NCI-H510A (cell line): ENCODE measurements around the gene GABRB3.

Source experiments
- DNase-seq: peaks from one replicate; lab custom pipeline; 2025; lab: John Stamatoyannopoulos, UW

The GABRB3 gene

DNA sequence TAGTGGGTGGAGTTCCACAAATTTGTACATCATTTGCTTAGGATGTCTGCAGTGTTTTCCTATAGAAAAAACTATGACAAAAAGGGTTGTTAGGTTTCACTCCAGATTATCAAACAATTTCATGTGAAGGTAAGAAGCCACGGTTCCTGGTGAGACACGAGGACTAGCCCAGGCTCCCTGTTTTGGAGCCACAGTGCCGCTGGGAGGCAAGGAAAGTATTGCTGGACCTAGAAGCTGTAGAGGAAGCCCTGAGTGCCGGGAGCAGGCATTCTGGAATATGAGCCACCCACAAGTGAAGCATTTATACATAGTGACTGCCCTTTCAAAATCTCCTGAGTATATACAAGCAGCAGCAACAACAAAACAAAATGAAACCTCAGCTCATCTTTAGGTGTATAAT, 142.0 kb downstream of the GABRB3 start:
- no peak for DNase-seq

DNA sequence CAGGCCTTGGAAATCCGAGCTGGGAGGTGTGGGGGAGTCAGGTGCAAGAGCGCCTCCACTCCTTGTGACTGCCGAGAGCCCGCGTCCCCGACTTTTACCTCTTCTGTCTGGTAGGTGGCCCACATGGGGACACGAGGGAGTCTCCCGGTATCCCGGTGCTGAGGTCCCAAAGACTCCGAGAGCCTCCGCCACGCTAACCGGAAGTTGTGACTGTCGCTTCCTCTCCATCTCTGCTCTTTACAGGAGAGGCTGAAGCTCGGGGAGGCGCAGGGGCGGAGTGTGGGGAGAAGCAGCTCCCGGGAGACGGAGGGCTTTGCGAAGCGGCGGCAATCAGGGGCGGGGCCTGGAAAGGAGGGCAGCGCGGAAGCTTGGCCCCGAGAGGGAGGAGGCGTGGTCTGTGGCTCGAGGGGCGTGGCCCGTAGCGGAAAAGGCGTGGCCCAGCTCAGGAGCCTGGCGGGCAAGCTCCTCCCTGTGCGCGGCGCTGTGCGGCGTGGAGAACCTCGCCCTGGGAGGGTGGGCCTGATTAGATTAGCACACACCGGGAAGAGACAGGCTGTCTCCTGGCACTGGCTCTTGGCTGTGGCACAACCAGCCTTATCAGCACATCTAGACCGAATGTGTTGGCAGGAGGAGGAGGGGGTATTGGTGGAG, 143.9 kb downstream of the GABRB3 start:
- DNase-seq = no peak

DNA sequence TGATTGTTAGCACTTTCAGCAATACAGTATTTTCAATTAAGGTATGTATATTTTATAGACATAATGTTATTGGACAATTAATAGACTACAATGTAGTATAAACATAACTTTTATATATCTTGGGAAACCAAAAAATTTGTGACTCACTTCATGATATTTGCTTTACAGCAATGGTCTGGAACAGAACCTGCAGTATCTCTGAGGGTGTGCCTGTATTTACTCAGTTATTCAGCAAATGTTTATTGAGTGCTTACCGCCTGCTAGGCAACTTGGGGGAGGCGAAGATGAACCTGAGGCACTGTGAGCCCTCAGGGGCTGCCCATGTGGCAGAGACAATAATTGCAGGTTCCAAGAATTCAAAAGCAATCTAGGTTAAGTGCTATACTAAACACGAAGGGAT, 144.8 kb downstream of the GABRB3 start:
- peak; percentile 6 for DNase-seq

DNA sequence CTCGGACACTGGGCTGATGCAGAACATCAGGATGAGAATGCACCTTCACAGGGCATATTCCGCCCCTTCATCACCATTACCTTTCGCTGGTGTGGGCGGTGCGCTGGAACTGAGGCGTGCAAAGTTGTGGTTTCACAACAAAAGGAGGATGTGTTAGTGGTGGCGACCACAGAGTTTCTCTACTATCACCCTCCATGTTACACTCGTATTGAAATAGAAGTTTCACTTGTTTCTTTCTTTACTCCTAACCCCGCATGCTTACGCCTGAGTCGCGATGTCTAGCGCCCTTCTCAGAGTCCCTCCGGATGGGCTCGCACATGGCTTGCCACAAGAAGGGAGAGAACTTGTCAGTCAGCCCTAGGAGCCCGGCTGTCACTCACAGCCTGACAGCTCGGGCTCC, 148.7 kb downstream of the GABRB3 start:
- DNase-seq = no peak

DNA sequence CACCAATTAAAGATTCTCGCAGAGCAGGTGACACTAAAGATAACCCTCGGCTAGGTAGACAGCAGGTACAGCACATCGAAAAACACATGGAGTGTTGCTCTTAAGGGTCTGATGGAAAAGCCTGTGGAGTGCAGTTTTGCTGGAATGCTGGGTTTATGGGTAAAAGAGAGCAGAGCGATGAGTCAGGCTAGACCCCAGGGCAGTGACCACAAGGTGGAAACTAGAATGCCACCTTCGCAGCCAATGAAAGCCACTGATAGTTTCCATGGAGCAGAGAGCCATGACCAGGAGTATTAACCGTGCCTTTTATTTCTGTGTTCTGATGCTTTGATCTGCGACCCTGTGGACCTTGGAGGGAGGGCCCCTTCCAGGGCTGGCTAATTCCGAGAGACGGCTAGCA, 149.8 kb downstream of the GABRB3 start:
- no peak for DNase-seq

DNA sequence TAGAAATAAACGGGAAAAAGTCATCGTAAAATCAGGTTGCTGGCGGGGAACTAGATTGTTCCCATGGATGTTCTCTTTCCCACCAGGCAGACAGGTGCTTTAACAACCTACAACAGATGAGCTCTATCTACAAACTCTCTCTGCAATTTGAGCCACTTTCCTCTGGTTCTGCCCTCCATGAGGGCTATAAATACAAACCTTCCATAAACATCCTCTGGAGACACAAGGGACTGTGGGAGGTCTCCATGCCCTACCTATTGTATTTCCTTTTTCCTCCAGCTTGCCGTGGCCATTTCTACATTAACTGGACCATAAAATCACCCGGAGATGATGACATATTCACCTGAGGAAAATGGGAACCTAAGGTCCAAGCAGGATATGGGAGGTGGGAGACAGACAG, 151.1 kb downstream of the GABRB3 start:
- DNase-seq = no peak

DNA sequence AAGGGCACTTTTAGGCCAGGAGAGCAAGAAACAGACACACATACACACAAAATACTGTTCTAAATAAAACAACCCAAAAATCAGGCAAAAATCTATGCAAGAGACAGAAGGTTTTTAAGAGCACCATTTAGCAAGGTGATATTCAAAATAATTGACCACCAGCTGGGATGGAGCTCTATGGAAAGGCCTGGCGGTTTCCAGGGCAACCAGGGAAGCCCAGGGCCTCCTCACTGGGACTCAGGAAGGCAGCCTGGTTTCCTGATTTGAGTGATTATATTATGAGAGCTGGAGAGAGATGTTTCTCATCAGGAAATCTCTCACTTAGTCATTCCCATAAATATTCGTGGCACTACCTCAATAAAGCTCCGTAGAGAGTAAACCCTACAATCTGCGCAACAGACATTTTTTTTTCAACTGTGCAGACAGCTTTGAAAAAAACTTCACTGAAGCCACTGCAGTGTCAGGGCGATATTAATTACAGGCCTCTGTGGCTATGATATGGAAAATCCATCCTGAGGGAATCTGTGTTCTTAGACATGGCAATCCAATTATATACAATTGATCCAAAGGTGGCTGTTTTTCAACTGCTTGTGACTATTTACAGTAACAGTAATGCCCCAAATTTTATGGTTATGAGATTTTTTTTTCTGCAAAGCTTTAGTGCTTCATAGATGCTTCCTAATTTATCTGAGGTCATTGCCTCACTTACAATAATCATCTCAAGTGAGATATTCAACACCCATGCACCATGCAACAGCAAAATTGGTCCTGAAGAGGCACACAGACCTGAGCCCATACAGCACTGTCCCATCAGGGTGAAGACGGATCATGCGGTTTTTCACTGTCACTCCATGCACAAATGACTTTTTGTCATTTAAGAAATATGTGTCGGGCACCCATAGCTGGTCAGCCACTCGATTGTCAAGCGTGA, 152.1 kb downstream of the GABRB3 start:
- no peak for DNase-seq

DNA sequence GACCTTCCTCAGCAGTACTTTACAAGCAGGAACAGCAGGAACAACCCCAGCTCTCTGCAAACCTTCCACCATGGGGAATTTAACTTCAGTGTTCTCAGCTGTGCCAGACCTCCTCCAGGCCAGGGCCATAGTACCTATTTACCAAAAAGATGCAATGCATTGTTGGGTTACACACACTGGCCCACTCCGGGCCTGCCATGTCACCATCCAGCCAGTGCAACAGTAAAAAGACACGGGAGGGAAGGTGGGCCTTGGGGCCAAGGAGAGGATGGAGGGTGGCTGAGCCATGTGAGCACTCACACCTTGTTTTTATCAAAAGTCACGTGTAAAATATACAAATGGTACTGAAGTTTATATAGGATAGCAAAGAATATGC, 157.0 kb downstream of the GABRB3 start:
- DNase-seq = no peak

DNA sequence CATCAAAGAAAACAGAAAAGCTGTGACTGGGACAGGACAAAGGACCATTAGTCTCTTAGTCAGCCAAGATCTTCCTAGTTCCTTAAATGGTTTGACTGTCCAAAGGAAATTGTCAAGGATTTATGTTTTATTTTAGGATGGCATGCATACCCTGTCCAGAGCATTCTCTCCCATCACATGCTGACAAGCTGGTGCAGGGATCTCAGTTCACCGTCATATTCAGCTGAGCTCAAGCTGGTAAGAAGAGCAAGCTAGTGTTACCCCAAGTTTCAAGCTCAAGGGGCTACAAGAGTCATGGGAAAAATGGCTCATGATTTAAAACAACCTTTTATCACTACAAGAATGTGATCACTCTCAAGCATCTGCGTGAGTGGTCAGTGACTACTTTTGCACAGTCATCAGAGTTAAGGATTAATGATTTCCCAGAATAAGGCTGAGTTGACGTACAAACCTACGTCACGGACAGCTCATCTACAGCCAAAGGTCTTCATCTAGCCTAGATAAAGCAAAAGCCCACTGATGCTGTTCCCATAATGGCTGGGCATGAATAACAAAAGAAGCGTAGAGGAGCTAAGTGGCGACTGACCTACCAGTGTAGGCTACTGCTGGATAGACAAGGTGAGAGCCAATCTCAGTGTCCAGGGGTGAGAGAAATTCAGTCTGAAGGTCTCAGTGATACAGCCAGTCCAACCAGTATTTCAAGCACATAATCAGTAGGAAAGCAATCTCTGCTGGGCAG, 157.5 kb downstream of the GABRB3 start:
- DNase-seq = no peak

DNA sequence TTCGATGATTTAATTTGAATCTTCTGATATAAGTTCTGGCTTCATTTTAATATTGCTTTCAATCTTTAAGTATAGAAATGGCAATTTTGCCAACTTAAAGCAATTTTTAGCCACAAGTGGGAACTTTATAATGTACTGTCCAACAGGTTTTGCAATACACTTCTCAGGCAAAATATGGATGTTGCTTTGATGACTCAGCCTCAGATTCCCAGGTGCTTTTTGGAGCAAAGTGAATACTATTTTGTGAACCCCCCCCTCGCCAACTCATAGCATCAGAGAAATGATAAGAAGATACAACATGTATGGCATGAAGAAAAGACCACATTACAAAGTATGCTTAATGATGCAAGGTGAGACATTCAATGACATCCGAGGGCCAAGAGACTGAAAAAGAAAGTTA, 158.1 kb downstream of the GABRB3 start:
- DNase-seq = no peak

DNA sequence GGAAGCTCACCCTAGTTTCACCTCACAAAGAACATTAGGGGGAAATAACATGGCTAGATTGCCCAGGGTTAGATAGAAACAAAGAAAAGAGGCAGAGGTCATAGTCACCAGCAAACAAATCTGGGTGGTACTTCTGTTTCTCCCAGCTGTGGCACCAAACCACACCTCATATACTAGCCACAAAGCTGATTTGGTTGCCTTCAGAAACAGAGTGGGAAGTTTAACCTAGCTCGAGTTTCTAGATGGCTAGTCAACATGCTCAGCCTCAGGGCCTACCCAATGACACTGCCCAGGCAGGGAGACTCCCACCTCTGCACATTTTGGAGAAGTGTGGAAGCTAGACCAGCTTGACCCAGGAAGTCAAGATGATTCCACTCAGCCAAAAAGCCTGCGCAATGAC, 174.2 kb downstream of the GABRB3 start:
- DNase-seq = no peak

DNA sequence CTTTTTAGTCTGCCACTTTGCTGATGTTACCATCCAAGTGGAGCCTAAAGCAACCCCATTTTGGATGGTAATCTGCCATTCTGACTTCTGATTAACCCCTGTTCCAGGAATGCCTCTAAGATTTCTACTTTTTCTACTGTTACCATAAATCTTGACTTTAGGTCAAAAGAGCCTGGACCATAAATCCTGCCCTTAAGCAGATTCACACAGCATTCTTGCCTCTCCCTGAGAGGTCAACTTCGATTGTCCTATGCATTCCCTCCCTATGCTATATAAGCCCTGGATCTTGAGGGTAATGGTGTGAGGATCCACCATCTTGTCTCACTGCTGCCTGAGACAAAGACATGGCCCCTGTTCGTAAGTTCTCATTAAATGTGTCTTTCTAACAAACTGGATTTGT, 177.3 kb downstream of the GABRB3 start:
- DNase-seq = no peak

DNA sequence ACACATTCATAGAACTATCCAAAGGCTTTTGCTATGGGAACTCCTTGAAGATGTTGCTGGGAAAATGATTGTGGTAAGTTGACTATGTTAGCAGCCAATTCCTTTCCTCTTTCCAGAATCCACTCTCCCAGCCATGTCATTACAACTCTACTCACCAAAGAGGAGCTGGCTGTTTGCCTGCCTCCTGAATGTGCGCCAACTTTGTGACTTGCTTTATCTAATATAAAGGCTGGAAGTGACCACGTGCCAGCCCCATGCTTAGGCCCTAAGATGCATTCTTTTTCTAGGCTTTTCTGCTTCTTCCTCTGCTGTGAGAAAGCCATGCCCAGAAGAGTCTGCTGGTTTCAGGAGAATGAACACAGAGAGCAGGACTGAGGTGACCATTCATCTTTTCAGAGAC, 182.2 kb downstream of the GABRB3 start:
- no peak for DNase-seq

DNA sequence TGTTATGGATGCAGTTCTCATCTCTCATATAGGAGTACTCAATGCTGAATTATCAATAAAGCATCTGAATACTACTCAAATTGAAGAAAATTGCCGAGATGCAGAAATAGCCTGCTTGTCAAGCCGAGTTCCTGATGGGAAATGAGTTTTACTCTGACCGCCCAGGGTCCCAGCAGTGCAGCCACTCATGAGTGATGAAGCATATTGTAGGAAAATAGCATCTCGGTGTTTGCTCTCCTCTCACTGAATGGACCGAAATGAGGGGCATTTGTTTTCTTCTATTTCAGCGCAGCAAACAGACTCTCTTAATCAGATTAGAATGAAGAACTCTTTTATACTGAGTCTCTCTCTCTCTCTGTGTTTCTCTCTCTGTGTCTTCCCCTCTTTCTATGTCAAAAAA, 190.0 kb downstream of the GABRB3 start:
- no peak for DNase-seq

DNA sequence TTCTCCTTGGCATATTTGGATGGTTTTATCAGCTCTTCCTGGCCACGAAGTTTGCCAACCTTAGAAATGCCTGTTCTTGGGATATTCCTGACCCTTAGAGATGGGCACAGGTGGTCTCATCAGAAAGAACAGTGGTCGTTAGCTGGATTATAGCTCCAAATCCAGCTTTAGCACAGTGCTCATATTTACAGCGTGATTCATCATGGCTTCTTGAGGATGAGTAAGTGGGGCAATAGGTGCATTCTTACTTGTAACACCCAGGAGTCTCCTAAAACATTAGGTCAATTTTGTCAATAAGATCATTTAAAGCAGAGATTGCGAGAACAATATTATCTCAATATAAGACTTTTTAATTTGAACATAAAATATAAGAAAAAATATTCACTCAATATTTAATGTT, 191.9 kb downstream of the GABRB3 start:
- DNase-seq = no peak

DNA sequence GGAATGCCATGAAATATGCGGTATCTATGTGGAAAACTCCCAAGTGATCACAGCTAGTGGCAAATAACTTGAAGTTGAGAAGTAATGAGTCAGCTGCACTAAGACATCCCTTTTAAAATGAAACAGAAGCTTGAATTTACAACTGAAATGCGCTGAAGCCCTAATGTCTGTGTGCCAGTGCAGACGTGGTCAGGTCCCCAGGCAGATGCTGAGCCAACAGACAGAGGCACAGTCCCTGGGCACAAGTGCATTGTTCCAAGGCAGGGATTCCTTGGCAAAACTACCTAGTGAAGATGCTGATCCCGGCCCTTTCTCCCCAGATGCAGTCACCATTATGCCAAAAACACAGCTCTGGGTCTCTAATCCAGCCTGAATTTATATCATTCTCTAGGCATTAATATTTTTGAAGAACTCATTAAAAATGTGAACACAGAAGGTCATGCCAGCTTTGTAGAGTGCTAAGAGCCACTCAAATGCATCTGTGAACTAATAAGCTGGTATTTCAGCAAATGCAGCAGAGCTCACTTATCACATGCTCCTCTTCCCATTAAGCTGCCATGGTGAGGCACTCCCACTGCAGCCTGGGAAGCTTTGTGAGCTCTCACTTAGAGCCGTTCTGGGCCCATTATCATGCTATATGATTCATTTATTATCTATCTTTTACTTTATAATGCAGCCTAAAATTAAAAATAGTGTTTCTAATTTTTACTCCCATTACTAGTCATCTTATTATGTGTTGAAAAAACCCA, 200.1 kb downstream of the GABRB3 start:
- no peak for DNase-seq

DNA sequence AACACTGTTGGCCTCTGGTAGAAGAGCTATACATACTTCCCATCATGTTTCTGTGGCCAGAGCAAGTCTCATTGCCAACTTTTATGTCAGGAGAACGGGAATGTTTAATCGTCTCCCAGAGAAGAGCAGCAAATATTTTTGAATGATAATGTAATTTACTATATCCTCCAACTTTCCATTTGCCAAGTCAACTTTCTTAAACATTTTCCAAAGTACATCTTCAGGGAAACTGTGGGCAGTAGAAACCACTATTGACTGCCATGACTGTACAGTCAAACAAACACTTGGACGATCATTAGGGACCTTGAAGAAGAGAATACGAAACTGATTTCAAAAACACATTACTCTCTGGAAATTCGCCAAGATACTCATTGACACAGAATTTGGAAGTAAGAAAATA, 201.5 kb downstream of the GABRB3 start:
- no peak for DNase-seq

DNA sequence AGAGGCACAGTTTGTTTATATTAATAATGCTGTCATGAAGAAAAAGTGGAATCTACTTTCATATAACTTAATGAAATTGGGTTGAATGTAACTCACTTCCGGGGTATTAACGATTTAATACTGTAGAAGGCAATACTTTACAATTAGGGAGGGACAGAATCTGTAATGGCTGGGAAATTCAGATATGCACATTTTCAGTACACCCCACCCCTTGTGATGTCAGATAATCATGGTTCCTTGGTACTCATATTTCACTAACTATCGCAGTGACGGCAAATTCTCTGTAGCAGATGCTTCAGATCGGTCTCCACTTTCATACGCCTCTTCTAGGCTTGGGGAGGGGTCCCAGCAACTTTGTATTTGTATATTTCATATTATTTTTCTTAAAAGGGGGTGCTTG, 207.3 kb downstream of the GABRB3 start:
- no peak for DNase-seq

DNA sequence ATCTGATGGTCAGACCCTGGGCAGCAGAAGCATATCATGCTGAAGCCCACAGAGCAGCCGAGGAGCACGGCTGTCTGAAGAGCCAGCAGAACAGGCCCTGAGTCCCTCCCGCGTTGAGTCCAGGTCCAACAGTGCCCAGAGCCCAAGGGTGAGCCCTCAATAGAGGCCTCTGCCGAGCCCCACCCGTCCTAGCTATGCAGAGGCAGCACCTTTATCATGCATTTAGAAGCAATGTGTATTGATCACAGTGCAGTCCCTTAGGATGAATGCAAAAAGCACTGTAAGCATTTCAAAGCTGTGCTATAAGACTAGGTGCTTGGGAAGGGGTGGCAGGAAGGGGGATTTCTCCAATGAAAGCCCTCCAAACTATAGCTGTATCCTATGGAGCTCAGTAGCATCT, 208.5 kb downstream of the GABRB3 start:
- DNase-seq = no peak

DNA sequence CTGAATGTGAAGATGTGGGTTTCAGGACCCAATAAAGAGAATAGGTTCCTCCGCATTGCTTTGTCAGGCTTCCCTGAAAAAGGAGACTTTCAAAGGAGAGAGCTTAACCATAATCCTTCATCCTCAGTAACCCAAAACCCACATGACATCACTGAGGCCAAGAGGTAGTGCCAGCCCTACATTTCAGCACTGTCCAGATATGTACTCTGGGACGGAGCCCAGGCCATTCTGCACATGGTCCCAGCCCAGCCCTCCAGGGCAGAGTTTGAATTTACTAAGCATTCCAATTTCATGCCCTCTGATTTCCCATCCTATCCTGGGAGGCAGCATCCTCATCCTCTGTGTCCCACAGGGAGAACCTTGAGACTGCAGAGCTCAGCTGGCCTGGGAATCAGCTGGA, 210.5 kb downstream of the GABRB3 start:
- no peak for DNase-seq

DNA sequence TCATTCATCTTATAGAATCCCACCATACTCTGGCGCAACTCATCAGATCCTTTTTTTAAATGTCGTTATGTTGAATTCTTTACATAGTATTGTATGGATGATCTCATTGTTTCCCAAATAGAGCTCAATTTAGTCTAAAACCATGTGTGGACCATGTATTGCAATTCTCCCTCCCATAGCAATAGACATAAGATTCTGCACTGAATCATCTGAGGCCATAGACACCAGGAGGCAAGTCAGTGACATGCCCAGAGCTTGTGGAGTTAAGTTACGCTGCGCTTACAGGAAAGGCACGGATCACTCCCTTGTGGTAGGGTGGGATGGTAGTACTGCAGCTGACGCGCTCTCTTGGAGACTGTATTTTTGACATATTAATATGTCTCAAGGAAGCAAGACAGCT, 211.0 kb downstream of the GABRB3 start:
- no peak for DNase-seq

DNA sequence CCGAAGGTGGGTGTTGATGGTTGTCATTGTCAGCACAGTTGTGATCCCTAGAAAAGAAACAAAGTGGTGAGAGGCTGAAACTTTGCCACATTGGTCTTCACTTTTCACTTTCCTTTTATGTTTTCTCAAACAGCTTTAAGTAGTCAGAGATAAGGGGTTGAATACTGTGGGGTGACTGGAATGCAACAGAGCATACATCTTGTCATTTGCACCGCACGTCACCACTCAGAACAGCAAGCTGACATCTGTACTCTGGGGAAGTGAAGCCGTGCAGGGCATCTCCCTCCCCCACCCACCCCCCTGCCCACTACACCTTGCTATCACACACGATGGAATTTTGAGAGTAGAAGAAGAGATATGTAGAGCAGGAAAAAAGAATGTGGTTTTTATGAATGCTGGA, 211.7 kb downstream of the GABRB3 start:
- no peak for DNase-seq
